Measurements from ENCODE around the gene HIPK1.

DNA sequence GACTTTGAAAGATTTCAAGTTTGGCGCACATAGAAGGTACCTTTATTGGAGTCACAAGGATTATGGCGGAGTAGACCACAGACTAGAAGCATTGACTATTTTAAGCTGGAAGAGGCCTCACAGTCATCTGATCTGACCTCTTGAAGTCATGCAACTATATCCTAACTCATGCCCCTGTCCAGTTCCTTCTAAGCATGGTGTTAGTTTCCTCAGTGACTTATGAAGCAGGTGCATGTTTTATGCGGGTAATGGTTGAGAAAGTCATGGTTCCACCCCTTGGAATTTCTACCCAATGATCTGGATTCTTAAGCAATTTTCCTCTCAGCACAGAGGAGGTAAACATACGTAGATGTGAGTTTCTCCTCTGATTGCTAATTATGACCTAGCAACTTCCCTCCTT, 61.8 kb downstream of the HIPK1 start:
- TF ChIP-seq, protein P1, sequence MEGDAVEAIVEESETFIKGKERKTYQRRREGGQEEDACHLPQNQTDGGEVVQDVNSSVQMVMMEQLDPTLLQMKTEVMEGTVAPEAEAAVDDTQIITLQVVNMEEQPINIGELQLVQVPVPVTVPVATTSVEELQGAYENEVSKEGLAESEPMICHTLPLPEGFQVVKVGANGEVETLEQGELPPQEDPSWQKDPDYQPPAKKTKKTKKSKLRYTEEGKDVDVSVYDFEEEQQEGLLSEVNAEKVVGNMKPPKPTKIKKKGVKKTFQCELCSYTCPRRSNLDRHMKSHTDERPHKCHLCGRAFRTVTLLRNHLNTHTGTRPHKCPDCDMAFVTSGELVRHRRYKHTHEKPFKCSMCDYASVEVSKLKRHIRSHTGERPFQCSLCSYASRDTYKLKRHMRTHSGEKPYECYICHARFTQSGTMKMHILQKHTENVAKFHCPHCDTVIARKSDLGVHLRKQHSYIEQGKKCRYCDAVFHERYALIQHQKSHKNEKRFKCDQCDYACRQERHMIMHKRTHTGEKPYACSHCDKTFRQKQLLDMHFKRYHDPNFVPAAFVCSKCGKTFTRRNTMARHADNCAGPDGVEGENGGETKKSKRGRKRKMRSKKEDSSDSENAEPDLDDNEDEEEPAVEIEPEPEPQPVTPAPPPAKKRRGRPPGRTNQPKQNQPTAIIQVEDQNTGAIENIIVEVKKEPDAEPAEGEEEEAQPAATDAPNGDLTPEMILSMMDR (IDR thresholded peaks at IDR 0.05 in 2 of 3, conservative IDR thresholded peaks at IDR 0.05 in 1 of 3; ENCODE audit: borderline replicate concordance in 1 of 3, insufficient read depth in 1 of 3, low read depth in 2 of 3, low read length in 2 of 3) = no peak
- TF ChIP-seq FOSL1 (IDR thresholded peaks at IDR 0.05; ENCODE audit: low read depth) (no peak), SP1 (IDR thresholded peaks at IDR 0.05; ENCODE audit: low read depth) (no peak), CEBPB (IDR thresholded peaks at IDR 0.05; ENCODE audit: low read depth) (no peak), POLR2AphosphoS5 (IDR thresholded peaks at IDR 0.05; ENCODE audit: low read depth, low read length) (no peak)
- TF ChIP-seq, protein P2, sequence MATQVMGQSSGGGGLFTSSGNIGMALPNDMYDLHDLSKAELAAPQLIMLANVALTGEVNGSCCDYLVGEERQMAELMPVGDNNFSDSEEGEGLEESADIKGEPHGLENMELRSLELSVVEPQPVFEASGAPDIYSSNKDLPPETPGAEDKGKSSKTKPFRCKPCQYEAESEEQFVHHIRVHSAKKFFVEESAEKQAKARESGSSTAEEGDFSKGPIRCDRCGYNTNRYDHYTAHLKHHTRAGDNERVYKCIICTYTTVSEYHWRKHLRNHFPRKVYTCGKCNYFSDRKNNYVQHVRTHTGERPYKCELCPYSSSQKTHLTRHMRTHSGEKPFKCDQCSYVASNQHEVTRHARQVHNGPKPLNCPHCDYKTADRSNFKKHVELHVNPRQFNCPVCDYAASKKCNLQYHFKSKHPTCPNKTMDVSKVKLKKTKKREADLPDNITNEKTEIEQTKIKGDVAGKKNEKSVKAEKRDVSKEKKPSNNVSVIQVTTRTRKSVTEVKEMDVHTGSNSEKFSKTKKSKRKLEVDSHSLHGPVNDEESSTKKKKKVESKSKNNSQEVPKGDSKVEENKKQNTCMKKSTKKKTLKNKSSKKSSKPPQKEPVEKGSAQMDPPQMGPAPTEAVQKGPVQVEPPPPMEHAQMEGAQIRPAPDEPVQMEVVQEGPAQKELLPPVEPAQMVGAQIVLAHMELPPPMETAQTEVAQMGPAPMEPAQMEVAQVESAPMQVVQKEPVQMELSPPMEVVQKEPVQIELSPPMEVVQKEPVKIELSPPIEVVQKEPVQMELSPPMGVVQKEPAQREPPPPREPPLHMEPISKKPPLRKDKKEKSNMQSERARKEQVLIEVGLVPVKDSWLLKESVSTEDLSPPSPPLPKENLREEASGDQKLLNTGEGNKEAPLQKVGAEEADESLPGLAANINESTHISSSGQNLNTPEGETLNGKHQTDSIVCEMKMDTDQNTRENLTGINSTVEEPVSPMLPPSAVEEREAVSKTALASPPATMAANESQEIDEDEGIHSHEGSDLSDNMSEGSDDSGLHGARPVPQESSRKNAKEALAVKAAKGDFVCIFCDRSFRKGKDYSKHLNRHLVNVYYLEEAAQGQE (IDR thresholded peaks at IDR 0.05; ENCODE audit: low read depth) = no peak
